ENCODE measurements around the gene B4GALT6. TPM values are rescaled to one million over a fixed set of nuclear protein-coding genes. Genes with fewer than 3 reads are reported as not detected.

The B4GALT6 gene
- total and polyA plus RNA-seq, 2 of the 8 experiments (the other 6 are each of a cell fraction or from before 2014, with no cell fraction given) = 6.3 to 41.5 TPM

GRCh38 chr18:31598021-31598805 lies 86.2 kb downstream of the B4GALT6 start:
- Histone ChIP-seq H3K9me3 (ENCODE audit: insufficient read depth in 2 of 2, low read depth in 1 of 2, low read length in 1 of 2) (no peaks in the 10 kb centered on the region), H3K36me3 (ENCODE audit: control insufficient read depth in 2 of 4, insufficient read depth in 4 of 4, low read length in 3 of 4) (no peaks in the 10 kb centered on the region), H3K4me1 (replicated peaks in 1 of 4; ENCODE audit: control insufficient read depth in 3 of 4, insufficient read depth in 4 of 4, low read length in 3 of 4) (no peaks in the 10 kb centered on the region), H4K20me1 (replicated peaks in 1 of 2; ENCODE audit: control insufficient read depth in 1 of 2, insufficient read depth in 2 of 2, low read length in 2 of 2) (no peaks in the 10 kb centered on the region), H3K9ac (replicated peaks in 1 of 4; ENCODE audit: extremely low read depth in 1 of 4, low read depth in 3 of 4, low read length in 3 of 4) (no peak overlapping the region), H3K79me1 (ENCODE audit: low read depth, low read length) (no peaks in the 10 kb centered on the region), H2BK120ac (replicated peaks; ENCODE audit: low read depth, low read length) (no peak overlapping the region), H2BK12ac (ENCODE audit: low read depth, low read length) (no peak overlapping the region), H3K14ac (ENCODE audit: insufficient read length) (no peak overlapping the region), H2BK5ac (ENCODE audit: low read depth, low read length) (no peak overlapping the region), H2AK5ac (ENCODE audit: low read depth, low read length) (no peak overlapping the region), H3K79me2 (ENCODE audit: control insufficient read depth in 1 of 2, insufficient read depth in 2 of 2, low read length in 2 of 2) (no peaks in the 10 kb centered on the region), H3K27ac (ENCODE audit: low read depth, low read length) (no peak overlapping the region), H3K4ac (replicated peaks; ENCODE audit: insufficient read length, low read depth, low read length) (no peak overlapping the region), H3K4me2 (ENCODE audit: insufficient read depth in 1 of 2, low read depth in 2 of 2, low read length in 2 of 2) (no peak overlapping the region), H3K27me3 (replicated peaks in 1 of 4; ENCODE audit: control insufficient read depth in 3 of 4, extremely low read depth in 1 of 4, insufficient read depth in 3 of 4, low read length in 3 of 4) (no peaks in the 10 kb centered on the region), H4K8ac (ENCODE audit: extremely low read depth, insufficient read depth, low read length) (no peak overlapping the region), H3K56ac (replicated peaks; ENCODE audit: insufficient read length, low read depth, low read length) (no peak overlapping the region), H2AFZ (ENCODE audit: low read length) (no peak overlapping the region), H3K4me3 (ENCODE audit: extremely low read depth in 1 of 4, insufficient read depth in 2 of 4, low read depth in 3 of 4, low read length in 4 of 4) (no peak overlapping the region), H3K23me2 (ENCODE audit: low read depth, low read length) (no peaks in the 10 kb centered on the region), H3K18ac (ENCODE audit: extremely low read depth, low read length) (no peak overlapping the region), H4K91ac (replicated peaks; ENCODE audit: insufficient read length, low read length) (no peak overlapping the region), H2BK15ac (ENCODE audit: low read length) (no peak overlapping the region), H4K5ac (ENCODE audit: insufficient read length, low read depth, low read length) (no peak overlapping the region), H2BK20ac (ENCODE audit: low read length) (no peak overlapping the region), H3K23ac (ENCODE audit: insufficient read length) (no peak overlapping the region)
- TF ChIP-seq ASH2L (IDR thresholded peaks at IDR 0.05; ENCODE audit: low read length) (no peak), POU5F1 (IDR thresholded peaks at IDR 0.05; ENCODE audit: low read depth, low read length) (no peak), KDM1A (IDR thresholded peaks at IDR 0.05; ENCODE audit: borderline replicate concordance, low read length) (no peak), SUZ12 (IDR thresholded peaks at IDR 0.05; ENCODE audit: low read length) (no peak), CBX8 (IDR thresholded peaks at IDR 0.05; ENCODE audit: borderline replicate concordance, low read depth, low read length) (no peak), CREB1 (IDR thresholded peaks at IDR 0.05) (no peak), TCF12 (IDR thresholded peaks at IDR 0.05; ENCODE audit: low read depth, low read length) (no peak), SP1 (IDR thresholded peaks at IDR 0.05; ENCODE audit: low read depth, low read length) (no peak)
- 91% methylated on average over 13 of the region's 13 CpGs; no CpG with 5 or more reads in 1 of the 2 experiments for WGBS, 2 experiments (ENCODE audit: extremely low coverage in 1 of 2, insufficient coverage in 1 of 2, insufficient read length in 1 of 2, insufficient replicate concordance in 2 of 2, low coverage in 1 of 2, low lambda C conversion rate in 2 of 2, missing lambda C conversion rate in 1 of 2)
- CTCF ChIA-PET (ENCODE audit: partially characterized antibody) = interaction anchor here (0.9 to 1.7 kb wide), 2 partner anchors 13 to 124 kb away, joined by 3 to 5 read pairs; no protein-coding TSS in a partner anchor
- DNase-seq (ENCODE audit: low read depth in 1 of 2, low spot score in 2 of 2) (no peak), FAIRE-seq (no peak)
- POLR2A ChIA-PET (ENCODE audit: partially characterized antibody) = interaction anchor here (1.3 kb wide), 1 partner anchor 11 kb away, joined by 3 read pairs; no protein-coding TSS in a partner anchor

Data from H1 (cell line).